Heart left ventricle (tissue), 13 donors: Measurements from ENCODE around the gene COMMD10.

ENCODE experiments used
- CTCF ChIP-seq, 12 donors: fragments of 200-600 bp; sonication (generic) in 4 of 12; IDR thresholded peaks; one replicate each; pipeline versions ENCODE4 v1.5.0 to v1.8.0; 2018 to 2022; ENCODE audit warnings: antibody characterized with exemption in 12 of 12, mild to moderate bottlenecking in 5 of 12
- POLR2A ChIP-seq, 2 donors: fragments of 450-650 bp; IDR thresholded peaks; one replicate each; pipeline ENCODE4 v1.6.1; 2017; ENCODE audit warnings: antibody characterized with exemption in 2 of 2, mild to moderate bottlenecking in 2 of 2, moderate library complexity in 2 of 2
- donor health status: ischemic (EF 13 %, LVEDD 7.1; RV severe dilation, severe dysfunction).
- donor health status: DM: no; HTN: yes; CAD: no.
- donor health status: DM: no; HTN: no; CAD: no.
- donor health status: ischemic (EF 25% LVEDD 6.9; RV normal size, moderate dysfunction).
- donor health status: ischemic (EF 25% LVEDD 5.7; RV mildly dilated, moderate dysfunction).
- donor health status: ischemic (EF 35%, LVEDD 5.7; RV mildly dilated, moderate dysfunction).
- donor health status: nonischemic (EF 11% LVEDD 7.7; RV severe dilation, severe dysfunction).
- donor health status: DM: yes; HTN: yes; CAD: no.
- donor health status: PGD.
- donor health status: ischemic (EF 29% LVEDD 5.4; RV normal size, mild dysfunction).
- donor health status: nonischemic (EF 23%, LVEDD 6.1; RV moderate dilation, normal function).

- TF ChIP-seq CTCF (IDR thresholded peaks at IDR 0.05) (no peak), POLR2A (IDR thresholded peaks at IDR 0.05) (no peak)
Observed at GRCh38 chr5:116133281-116133680, 48.5 kb downstream of the COMMD10 start.
